ENCODE data around the gene SLC16A10.

GRCh38 chr6:111114087-111114443 lies 26.8 kb downstream of the SLC16A10 start:
- no peak for TF ChIP-seq CTCF (IDR thresholded peaks at IDR 0.05)
- no peak for TF ChIP-seq POLR2A (IDR thresholded peaks at IDR 0.05)

All from Peyer's patch (tissue), 4 donors.